ACHN (cell line): Measurements from ENCODE around the gene OTUB2.

Experiments
- DNase-seq: peaks from one replicate; pipeline ENCODE4 v3.0.0-alpha.2; 2015
- in situ Hi-C: cut with HindIII; loops from 2 replicates; pipeline ENCODE4 v1.10.0; 2017; ENCODE audit warnings: low sequenced_read_pairs, low pct_ligation_motif_present, low pct_unique_long_range_greater_than_20kb

Gene OTUB2

GRCh38 chr14:93994919-93995682 lies 31.0 kb upstream of the OTUB2 start:
- in situ Hi-C loops: no loop called here
- DNase-seq: peak; percentile 81

- in situ Hi-C loops: no loop called here
- no peak for DNase-seq
Measured at GRCh38 chr14:93996130-93996695, 29.9 kb upstream of the OTUB2 start.

- DNase-seq: no peak
- in situ Hi-C loops: no loop called here
Measured at GRCh38 chr14:93997082-93997481, 29.1 kb upstream of the OTUB2 start, which contains the start of gene CCDC197. Gene CCDC197 (plus strand): TSS chr14:93997301. CDS start chr14:93998132, 831 bp downstream.

- in situ Hi-C loops: no loop called here
- DNase-seq: no peak
Measured at GRCh38 chr14:93997916-93998870, 27.9 kb upstream of the OTUB2 start.

GRCh38 chr14:93998871-93999403 lies 27.2 kb upstream of the OTUB2 start:
- in situ Hi-C loops: no loop called here
- no peak for DNase-seq

GRCh38 chr14:93999573-93999972 lies 26.6 kb upstream of the OTUB2 start:
- no peak for DNase-seq
- in situ Hi-C loops: no loop called here

GRCh38 chr14:94000267-94000666 lies 25.9 kb upstream of the OTUB2 start:
- DNase-seq: no peak
- in situ Hi-C loops: no loop called here

- in situ Hi-C loops: no loop called here
- no peak for DNase-seq
Measured at GRCh38 chr14:94001016-94001415, 25.1 kb upstream of the OTUB2 start.

- in situ Hi-C loops: no loop called here
- DNase-seq: peak; percentile 75
Measured at GRCh38 chr14:94001501-94002396, 24.4 kb upstream of the OTUB2 start.

- no peak for DNase-seq
- in situ Hi-C loops: no loop called here
Measured at GRCh38 chr14:94003397-94003796, 22.7 kb upstream of the OTUB2 start.

- DNase-seq: no peak
- in situ Hi-C loops: no loop called here
Measured at GRCh38 chr14:94004015-94004414, 22.1 kb upstream of the OTUB2 start.

GRCh38 chr14:94005324-94006073 lies 20.6 kb upstream of the OTUB2 start:
- in situ Hi-C loops: no loop called here

GRCh38 chr14:94008234-94008633 lies 17.9 kb upstream of the OTUB2 start:
- in situ Hi-C loops: no loop called here
- DNase-seq: no peak

More at GRCh38 chr14:94005324-94006073, 20.6 kb upstream of the OTUB2 start:
- peak; percentile 15 for DNase-seq

- peak; percentile 70 for DNase-seq
Measured at GRCh38 chr14:94009767-94010166, 16.4 kb upstream of the OTUB2 start.

GRCh38 chr14:94010625-94011024 lies 15.5 kb upstream of the OTUB2 start:
- no peak for DNase-seq
- in situ Hi-C loops: no loop called here

More at GRCh38 chr14:94009767-94010166, 16.4 kb upstream of the OTUB2 start:
- in situ Hi-C loops: no loop called here

- peak; percentile 40 for DNase-seq
- in situ Hi-C loops: no loop called here
Measured at GRCh38 chr14:94011795-94012194, 14.3 kb upstream of the OTUB2 start.

GRCh38 chr14:94014382-94014781 lies 11.8 kb upstream of the OTUB2 start:
- in situ Hi-C loops: no loop called here
- DNase-seq: no peak
